Measurements from ENCODE around the gene CDR2L. TPM values are rescaled to one million over a fixed set of nuclear protein-coding genes. Genes with fewer than 3 reads are reported as not detected.
A peak's percentile ranks its signal among the peaks of the same experiment; 100 is the strongest.
"Not testable (repeated sequence)": the region's sequence is repeated elsewhere in the genome, so short reads cannot be mapped to it uniquely, and the experiment has no call there.

The CDR2L gene
- total RNA-seq, 2 experiments from 2014 or later = 1.1 to 1.3 TPM

DNA sequence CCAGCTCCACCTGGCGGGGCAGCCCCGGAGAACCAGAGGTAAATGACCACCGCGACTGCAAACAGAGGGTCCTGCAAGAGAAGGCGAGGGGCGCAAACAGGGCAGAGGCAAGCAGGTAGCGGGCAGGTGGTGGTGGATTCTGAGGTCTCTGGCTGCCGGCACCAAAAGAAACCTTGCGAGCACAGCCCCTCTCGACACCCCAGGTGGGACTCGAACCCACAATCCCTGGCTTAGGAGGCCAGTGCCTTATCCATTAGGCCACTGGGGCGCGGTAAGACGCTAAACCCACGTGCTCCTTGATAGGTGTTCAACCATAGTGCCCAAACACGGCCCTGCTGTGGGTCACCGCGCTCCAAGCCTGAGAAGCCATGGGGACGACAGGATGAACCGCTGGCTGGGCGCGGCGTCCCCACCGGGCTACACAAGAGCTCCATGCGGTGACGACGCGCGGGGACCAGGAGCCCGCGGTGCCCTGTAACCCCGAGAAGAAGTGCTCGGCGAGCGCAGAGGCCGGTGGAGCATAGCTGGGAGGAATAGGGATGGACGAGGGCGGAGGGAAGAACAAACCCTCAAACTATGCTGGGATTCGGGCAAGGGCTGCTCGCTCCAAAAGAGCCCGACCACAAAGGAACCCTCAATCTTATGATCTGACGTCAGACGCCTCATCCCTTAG is 46.9 kb downstream of the CDR2L start:
- POLR2A ChIA-PET = interaction anchor here (0.6 to 3.7 kb wide), 7 partner anchors 12 to 749 kb away, joined by 3 to 26 read pairs (median 3); partner anchors contain the start of genes ATP5PD, KCTD2 and MRPL58
- H3K36me3 Mint-ChIP-seq = peaks cover 12% of the 10 kb centered on the region
- peak overlapping the region; percentile 97 for H3K4me3 Mint-ChIP-seq
- H3K27ac Mint-ChIP-seq = peak overlapping the region; percentile 96
- H3K27me3 Mint-ChIP-seq = peaks cover 4% of the 10 kb centered on the region
- peaks cover 49% of the 10 kb centered on the region for H3K4me1 Mint-ChIP-seq (ENCODE audit: low read depth)
- CTCF ChIA-PET = interaction anchor here (0.8 to 1.8 kb wide), 5 partner anchors 12 to 80 kb away, joined by 3 to 16 read pairs (median 7); partner anchors contain the start of genes ATP5PD, KCTD2 and MRPL58
- intact Hi-C loops (cut with micrococcal nuclease) = loop anchor here (1.0 to 10.0 kb wide), 4 partner anchors 148 to 370 kb away; partner anchors contain the start of genes GGA3, GRB2, MRPS7 and SLC25A19
- peaks cover 4% of the 10 kb centered on the region for H3K9me3 Mint-ChIP-seq
- peak; percentile 95 for DNase-seq

DNA sequence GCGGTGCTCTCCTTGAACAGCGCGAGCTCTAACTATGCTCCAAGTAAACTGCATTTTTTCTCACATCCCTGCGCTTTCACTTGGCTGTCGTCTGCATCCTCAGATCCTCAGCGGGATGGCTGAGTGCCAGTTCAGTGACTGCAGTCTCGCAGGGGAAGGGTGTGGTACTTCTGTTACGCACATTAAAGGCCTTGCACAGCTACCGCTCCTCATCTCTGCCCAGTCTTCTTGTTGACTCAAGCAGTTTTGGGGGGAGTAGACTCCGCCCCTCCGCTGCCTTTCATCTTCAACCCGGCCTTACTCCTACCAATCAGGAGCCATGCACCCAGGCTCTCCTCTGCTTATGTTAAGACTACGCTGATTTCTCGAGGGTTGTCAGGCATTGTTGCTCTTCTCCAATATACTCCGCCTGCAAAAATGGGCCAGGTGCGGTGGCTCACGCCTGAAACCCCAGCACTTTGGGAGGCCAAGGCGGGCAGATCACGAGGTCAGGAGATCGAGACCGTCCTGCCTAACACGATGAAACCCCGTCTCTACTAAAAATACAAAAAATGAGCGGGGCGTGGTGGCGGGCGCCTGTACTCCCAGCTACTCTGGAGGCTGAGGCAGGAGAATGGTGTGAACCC is 49.3 kb downstream of the CDR2L start:
- H3K27me3 Mint-ChIP-seq = peaks cover 4% of the 10 kb centered on the region
- peaks cover 26% of the 10 kb centered on the region for H3K36me3 Mint-ChIP-seq
- H3K4me3 Mint-ChIP-seq = peak overlapping the region; percentile 61
- CTCF ChIA-PET = interaction anchor here (0.7 to 1.2 kb wide), 3 partner anchors 75 to 204 kb away, joined by 3 to 5 read pairs (median 4); no protein-coding TSS in a partner anchor
- peak; percentile 92 for DNase-seq
- POLR2A ChIA-PET = interaction anchor here (0.6 to 3.7 kb wide), 4 partner anchors 10 to 164 kb away, joined by 3 to 26 read pairs (median 3); partner anchors contain the start of genes ATP5PD, FDXR and KCTD2
- peak overlapping the region; percentile 83 for H3K27ac Mint-ChIP-seq
- H3K9me3 Mint-ChIP-seq = no peaks in the 10 kb centered on the region
- peaks cover 49% of the 10 kb centered on the region for H3K4me1 Mint-ChIP-seq (ENCODE audit: low read depth)
- intact Hi-C loops (cut with micrococcal nuclease) = loop anchor here (1.0 to 10.0 kb wide), 3 partner anchors 10 to 368 kb away; partner anchors contain the start of genes ATP5PD, GGA3, GRB2 and MRPS7

DNA sequence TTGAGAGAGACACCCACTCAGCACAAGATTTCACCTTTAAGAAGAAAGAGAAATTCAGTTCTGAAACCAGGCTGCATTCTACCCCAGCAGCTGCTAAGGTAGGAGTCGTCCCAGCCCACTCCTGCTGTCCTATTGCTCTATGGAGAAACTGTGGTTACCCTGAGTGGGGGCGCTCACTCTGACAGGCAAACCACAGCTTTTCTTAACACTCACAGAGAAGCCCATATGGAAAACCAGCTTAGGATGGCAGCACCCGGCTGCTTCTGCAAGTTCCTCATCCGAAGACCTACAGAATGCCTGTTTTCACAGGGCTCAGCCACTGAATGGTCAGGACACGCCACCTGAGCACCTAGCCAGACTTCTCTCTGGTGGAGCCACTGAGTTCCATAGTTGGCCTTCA is 51.8 kb downstream of the CDR2L start:
- H3K27ac Mint-ChIP-seq = no peak overlapping the region
- H3K36me3 Mint-ChIP-seq = peaks cover 30% of the 10 kb centered on the region
- intact Hi-C loops (cut with micrococcal nuclease) = loop anchor here (10.0 kb wide), 2 partner anchors 226 to 366 kb away; partner anchors contain the start of genes GGA3, GRB2 and MRPS7
- no peaks in the 10 kb centered on the region for H3K9me3 Mint-ChIP-seq
- H3K4me1 Mint-ChIP-seq (ENCODE audit: low read depth) = peaks cover 35% of the 10 kb centered on the region
- DNase-seq = no peak
- CTCF ChIA-PET = interaction anchor here (1.1 to 2.0 kb wide), 3 partner anchors 67 to 162 kb away, joined by 3 to 8 read pairs (median 4); no protein-coding TSS in a partner anchor
- POLR2A ChIA-PET = interaction anchor here (1.0 kb wide), 1 partner anchor 26 kb away, joined by 4 read pairs; the partner anchor contains the start of gene MRPL58
- H3K4me3 Mint-ChIP-seq = no peak overlapping the region
- H3K27me3 Mint-ChIP-seq = peaks cover 4% of the 10 kb centered on the region

DNA sequence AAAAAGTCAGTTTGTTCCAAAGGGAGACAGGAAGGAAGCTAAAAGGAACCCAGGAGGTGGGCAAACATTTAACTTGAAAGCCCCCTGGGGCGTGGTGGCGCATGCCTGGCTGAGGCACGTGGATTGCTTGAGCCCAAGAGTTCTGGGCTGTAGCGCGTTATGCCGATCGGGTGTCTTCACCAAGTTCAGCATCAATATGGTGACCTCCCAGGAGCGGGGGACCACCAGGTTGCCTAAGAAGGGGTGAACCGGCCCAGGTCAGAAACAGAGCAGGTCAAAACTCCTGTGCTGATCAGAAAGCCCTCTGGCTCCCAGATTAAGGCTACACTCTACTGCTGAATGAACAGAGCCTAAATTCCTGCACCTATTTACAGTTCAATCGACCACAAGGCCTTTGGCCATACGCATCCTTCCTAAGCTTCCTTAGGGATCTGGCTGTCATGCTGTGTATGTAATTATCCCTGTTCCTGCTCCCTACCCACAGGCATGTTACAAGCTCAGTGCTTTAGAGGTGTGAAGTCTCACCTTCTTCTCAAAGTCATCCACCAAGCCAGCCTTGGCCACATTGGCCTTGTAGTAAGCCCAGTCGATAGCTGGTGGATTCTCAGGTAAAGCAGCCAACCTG is 54.3 kb downstream of the CDR2L start:
- no peak overlapping the region for H3K27ac Mint-ChIP-seq
- DNase-seq = no peak
- H3K4me3 Mint-ChIP-seq = no peak overlapping the region
- H3K36me3 Mint-ChIP-seq = peaks cover 26% of the 10 kb centered on the region
- no peaks in the 10 kb centered on the region for H3K27me3 Mint-ChIP-seq
- H3K9me3 Mint-ChIP-seq = no peaks in the 10 kb centered on the region
- peaks cover 24% of the 10 kb centered on the region for H3K4me1 Mint-ChIP-seq (ENCODE audit: low read depth)
- CTCF ChIA-PET = interaction anchor here (1.9 kb wide), 1 partner anchor 80 kb away, joined by 8 read pairs; no protein-coding TSS in a partner anchor
- intact Hi-C loops (cut with micrococcal nuclease) = no loop called here
- POLR2A ChIA-PET = interaction anchor here (0.6 kb wide), 1 partner anchor 266 kb away, joined by 3 read pairs; no protein-coding TSS in a partner anchor

DNA sequence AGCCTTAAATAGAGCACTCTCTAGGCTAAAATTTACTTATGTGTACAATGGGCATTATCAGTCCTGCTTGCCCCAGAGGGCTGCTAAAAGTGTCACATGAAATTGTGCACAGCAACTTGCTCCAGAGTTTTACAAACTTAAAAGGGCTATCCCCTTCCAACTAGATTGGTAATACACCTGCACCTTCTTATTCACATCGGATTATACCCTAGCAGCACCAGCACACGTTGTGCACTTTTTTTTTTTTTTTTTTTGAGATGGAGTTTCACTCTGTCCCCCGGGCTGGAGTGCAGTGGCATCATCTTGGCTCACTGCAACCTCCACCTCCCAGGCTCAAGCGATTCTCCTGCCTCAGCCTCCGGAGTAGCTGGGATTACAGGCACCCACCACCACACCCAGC is 56.4 kb downstream of the CDR2L start:
- H3K9me3 Mint-ChIP-seq; CTCF ChIA-PET; intact Hi-C loops (cut with micrococcal nuclease): not testable (repeated sequence)

DNA sequence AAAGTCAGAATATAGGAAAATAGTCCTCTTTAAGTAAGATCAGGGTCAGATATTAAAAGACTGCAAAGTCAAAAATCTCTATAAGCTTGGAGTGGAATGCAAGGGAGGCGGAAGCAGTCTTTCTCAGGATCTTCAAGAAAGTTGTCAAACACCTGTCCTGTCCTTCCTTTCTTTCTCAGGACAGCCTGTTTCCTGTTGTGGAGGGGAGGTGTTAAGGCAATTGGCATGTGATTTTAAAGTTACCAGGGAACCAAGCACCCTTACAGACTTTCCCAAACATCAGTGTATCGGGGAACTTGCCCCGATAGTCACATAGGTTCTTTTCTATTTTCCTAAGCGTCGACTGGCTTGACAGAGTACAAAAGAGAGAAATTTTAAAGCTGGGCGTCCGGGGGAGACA is 57.3 kb downstream of the CDR2L start:
- Mint-ChIP-seq H3K36me3 (peaks cover 20% of the 10 kb centered on the region), H3K4me1 (ENCODE audit: low read depth) (peaks cover 40% of the 10 kb centered on the region), H3K9me3 (no peaks in the 10 kb centered on the region), H3K4me3 (no peak overlapping the region), H3K27ac (no peak overlapping the region), H3K27me3 (no peaks in the 10 kb centered on the region)
- ChIA-PET POLR2A (no interaction called here), CTCF (no interaction called here)
- no peak for DNase-seq
- intact Hi-C loops (cut with micrococcal nuclease) = loop anchor here (5.0 kb wide), 5 partner anchors 32 to 138 kb away; partner anchors contain the start of genes ARMC7, JPT1, MRPL58 and NT5C

More for the DNA sequence above, 56.4 kb downstream of the CDR2L start:
- not testable (repeated sequence) for H3K4me3 Mint-ChIP-seq, H3K27ac Mint-ChIP-seq, DNase-seq, H3K27me3 Mint-ChIP-seq
- Mint-ChIP-seq H3K36me3 (peaks cover 24% of the 10 kb centered on the region), H3K4me1 (ENCODE audit: low read depth) (peaks cover 33% of the 10 kb centered on the region)
- POLR2A ChIA-PET = interaction anchor here (0.6 kb wide), 1 partner anchor 102 kb away, joined by 3 read pairs; no protein-coding TSS in a partner anchor

DNA sequence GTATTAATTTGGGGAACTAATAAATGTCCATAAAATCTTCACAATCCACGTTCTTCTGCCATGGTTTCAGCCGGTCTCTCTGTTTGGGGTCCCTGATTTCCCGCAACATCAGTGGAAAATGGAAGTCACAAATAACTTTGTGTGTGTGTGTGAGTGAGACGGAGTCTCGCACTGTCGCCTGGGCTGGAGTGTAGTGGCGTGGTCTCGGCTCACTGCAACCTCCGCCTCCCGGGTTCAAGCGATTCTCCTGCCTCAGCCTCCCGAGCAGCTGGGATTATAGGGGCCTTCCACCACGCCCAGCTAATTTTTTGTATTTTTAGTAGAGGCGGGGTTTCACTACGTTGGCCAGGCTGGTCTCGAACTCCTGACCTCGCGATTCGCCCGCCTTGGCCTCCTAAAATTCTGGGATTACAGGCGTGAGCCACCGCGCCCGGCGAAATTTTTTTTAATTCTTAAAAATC is 58.5 kb downstream of the CDR2L start:
- POLR2A ChIA-PET = interaction anchor here (0.6 to 2.4 kb wide), 5 partner anchors 11 to 160 kb away, joined by 3 to 26 read pairs (median 4); partner anchors contain the start of genes MRPL58 and NUP85
- Mint-ChIP-seq H3K4me1 (ENCODE audit: low read depth) (peaks cover 42% of the 10 kb centered on the region), H3K36me3 (peaks cover 14% of the 10 kb centered on the region), H3K4me3 (peak overlapping the region; percentile 97), H3K27ac (peak overlapping the region; percentile 42)
- CTCF ChIA-PET = interaction anchor here (0.8 to 1.5 kb wide), 3 partner anchors 11 to 34 kb away, joined by 3 to 7 read pairs (median 3); partner anchors contain the start of gene MRPL58
- not testable (repeated sequence) for DNase-seq, H3K9me3 Mint-ChIP-seq, H3K27me3 Mint-ChIP-seq
- intact Hi-C loops (cut with micrococcal nuclease) = loop anchor here (1.0 to 5.0 kb wide), 6 partner anchors 10 to 136 kb away; partner anchors contain the start of genes ARMC7, JPT1, MRPL58 and NT5C

DNA sequence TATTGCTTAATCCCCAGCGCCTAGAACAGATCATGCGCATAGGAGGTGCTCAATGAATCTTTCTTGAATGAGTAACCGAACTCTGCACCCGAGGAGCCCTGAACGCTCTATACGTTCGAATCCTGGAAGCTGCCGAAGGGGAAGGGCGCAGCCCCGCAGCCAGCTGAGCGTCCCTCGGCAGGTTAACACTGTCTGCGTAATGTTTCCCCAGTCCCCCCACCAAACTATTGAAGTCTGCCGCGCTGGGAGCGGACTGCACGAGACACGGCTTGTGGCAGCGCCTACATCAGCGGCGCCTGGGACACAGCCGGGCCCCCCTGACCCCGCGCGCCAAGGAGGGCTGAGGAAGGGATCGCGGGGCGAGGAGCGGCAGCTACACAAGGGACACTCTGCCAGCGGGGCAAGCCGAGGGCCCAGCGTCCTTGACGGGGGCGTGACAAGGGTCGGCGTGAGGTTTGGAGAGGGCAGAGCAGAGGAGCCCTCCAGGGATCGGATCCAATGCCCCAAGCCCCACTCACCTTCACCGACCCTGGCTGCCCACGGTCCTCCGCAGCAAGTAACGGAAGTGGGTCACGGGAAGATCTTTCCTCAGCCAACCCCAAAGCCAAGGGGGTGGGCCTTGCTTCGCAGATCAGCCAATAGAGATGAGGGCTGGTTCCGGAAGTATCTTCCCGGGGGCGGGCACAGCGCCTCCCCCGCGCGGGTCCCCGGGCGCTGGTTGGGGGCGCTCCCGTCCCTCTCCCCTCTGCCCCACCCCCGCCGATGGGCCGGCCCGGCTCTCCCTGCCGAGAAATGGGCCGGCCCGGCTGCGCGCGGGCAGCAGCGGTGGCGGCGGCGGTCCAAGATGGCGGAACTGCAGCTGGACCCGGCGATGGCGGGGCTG is 59.2 kb downstream of the CDR2L start, which contains the start of the genes ATP5PD and KCTD2:
TSS of gene ATP5PD (minus strand) at position 563 of the 883 bp plus-strand sequence. CDS start 4,319 bp downstream, outside the sequence.
TSS of gene KCTD2 (plus strand) at position 819 of the 883 bp plus-strand sequence. CDS start at position 845, 26 bp downstream.
- ChIA-PET CTCF (interaction anchor here (0.8 to 2.3 kb wide), 4 partner anchors 12 to 86 kb away, joined by 3 to 9 read pairs (median 5); partner anchors contain the start of gene MRPL58), POLR2A (interaction anchor here (0.6 to 2.4 kb wide), 4 partner anchors 11 to 159 kb away, joined by 3 to 26 read pairs (median 12); partner anchors contain the start of genes MRPL58 and NUP85)
- DNase-seq = peak; percentile 98
- Mint-ChIP-seq H3K9me3 (no peaks in the 10 kb centered on the region), H3K27ac (peak within 1 kb of the TSS; percentile 91), H3K4me3 (peak within 1 kb of the TSS; percentile 97), H3K36me3 (peaks cover 10% of the 10 kb centered on the region), H3K4me1 (ENCODE audit: low read depth) (peaks cover 42% of the 10 kb centered on the region), H3K27me3 (no peaks in the 10 kb centered on the region)
- intact Hi-C loops (cut with micrococcal nuclease) = loop anchor here (1.0 to 5.0 kb wide), 6 partner anchors 10 to 136 kb away; partner anchors contain the start of genes ARMC7, JPT1, MRPL58 and NT5C

DNA sequence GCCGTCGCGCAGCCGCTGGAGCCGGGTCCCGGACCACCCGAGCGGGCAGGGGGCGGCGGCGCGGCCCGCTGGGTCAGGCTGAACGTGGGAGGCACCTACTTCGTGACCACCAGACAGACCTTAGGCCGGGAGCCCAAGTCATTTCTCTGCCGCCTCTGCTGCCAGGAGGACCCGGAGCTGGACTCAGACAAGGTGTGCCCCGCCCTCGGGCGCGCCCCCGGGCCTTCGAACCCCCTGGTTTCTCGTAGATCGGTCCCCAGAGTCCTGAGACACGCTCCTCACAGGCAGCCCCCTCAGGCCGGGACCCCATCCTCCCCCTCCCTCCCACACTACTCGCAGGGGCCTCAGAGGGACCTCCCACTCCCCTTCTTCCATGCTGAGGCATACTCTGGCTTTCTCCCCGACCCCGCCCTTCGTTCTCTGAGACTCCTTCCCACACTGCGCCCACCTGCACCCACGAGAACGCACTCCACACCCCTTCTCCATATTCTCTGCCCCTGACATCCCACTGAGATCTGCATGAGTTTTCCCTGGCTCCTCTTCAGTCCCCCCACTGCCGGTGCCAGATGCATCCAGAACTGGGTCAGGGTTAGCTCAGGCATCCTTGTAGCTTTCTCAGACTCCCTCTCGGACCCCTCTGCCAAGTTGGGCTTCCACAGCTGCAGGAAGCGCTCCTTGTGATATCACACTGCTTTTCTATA is 60.1 kb downstream of the CDR2L start:
- peak overlapping the region; percentile 97 for H3K4me3 Mint-ChIP-seq
- DNase-seq = peak; percentile 42

More for the DNA sequence above, 60.1 kb downstream of the CDR2L start:
- ChIA-PET CTCF (interaction anchor here (2.3 kb wide), 1 partner anchor 86 kb away, joined by 9 read pairs; no protein-coding TSS in a partner anchor), POLR2A (interaction anchor here (1.7 to 2.4 kb wide), 3 partner anchors 12 to 158 kb away, joined by 4 to 26 read pairs (median 19); partner anchors contain the start of genes MRPL58 and NUP85)
- intact Hi-C loops (cut with micrococcal nuclease) = loop anchor here (5.0 kb wide), 5 partner anchors 35 to 135 kb away; partner anchors contain the start of genes ARMC7, JPT1, MRPL58 and NT5C
- H3K4me1 Mint-ChIP-seq (ENCODE audit: low read depth) = peaks cover 42% of the 10 kb centered on the region
- peaks cover 10% of the 10 kb centered on the region for H3K36me3 Mint-ChIP-seq
- peak overlapping the region; percentile 90 for H3K27ac Mint-ChIP-seq
- H3K9me3 Mint-ChIP-seq = no peaks in the 10 kb centered on the region
- no peaks in the 10 kb centered on the region for H3K27me3 Mint-ChIP-seq

Measured in activated CD4-positive, alpha-beta memory T cell treated with anti-CD3 and anti-CD28 coated beads for 36 hours (primary cell).